Measurements from ENCODE around the gene KLHL7.

Gene KLHL7

DNA sequence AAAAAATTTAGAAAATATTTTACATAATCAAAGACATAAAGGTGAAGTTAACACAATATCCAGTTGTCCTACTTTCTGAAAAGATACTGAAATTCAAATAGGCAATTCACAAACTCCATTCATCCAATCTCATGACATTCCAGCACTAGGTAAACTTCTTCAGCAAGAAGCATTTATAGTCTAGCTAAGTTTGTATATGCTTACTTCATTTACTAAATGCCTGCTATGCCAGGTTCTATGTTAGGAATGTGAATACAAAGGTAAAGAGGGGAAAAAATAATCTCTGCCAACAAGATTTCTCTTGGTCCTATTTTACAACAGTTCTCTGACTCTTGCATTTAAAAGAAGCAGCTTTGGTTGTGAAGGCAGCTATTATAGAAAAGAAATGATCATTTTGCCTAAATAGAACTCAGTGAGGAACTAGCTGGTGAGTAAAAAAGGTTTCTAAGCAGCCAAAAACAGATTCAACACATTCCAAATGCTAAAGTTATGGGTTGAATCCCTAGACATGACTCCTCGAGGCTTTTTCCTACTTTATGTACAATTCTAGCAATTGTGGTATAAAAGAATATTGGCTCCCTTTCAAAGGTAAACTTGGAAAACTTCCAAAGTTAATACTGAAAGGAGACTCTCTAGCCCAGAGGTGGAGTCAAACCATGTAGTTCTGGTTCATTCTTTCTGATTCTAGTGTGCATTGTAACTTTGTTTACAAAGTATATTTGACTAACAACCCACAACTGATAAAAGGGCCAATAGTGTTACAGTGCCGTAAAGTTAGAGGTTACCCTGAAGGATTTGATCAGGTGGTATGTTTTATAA is 30.9 kb upstream of the KLHL7 start:
- no peak for TF ChIP-seq ZNF70 (CRISPR knock-in tag; IDR thresholded peaks at IDR 0.05)
- TF ChIP-seq PPARA (CRISPR knock-in tag; IDR thresholded peaks at IDR 0.05; ENCODE audit: borderline replicate concordance): no peak
- no peak for TF ChIP-seq TCF4 (CRISPR knock-in tag; IDR thresholded peaks at IDR 0.05; ENCODE audit: borderline replicate concordance)
- TF ChIP-seq, protein P1, sequence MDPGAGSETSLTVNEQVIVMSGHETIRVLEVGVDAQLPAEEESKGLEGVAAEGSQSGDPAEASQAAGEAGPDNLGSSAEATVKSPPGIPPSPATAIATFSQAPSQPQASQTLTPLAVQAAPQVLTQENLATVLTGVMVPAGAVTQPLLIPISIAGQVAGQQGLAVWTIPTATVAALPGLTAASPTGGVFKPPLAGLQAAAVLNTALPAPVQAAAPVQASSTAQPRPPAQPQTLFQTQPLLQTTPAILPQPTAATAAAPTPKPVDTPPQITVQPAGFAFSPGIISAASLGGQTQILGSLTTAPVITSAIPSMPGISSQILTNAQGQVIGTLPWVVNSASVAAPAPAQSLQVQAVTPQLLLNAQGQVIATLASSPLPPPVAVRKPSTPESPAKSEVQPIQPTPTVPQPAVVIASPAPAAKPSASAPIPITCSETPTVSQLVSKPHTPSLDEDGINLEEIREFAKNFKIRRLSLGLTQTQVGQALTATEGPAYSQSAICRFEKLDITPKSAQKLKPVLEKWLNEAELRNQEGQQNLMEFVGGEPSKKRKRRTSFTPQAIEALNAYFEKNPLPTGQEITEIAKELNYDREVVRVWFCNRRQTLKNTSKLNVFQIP (CRISPR knock-in tag; IDR thresholded peaks at IDR 0.05; ENCODE audit: borderline replicate concordance, low read depth): no peak
- TF ChIP-seq ZNF565 (CRISPR knock-in tag; conservative IDR thresholded peaks at IDR 0.05; ENCODE audit: low read depth): no peak
- TF ChIP-seq ESRRG (CRISPR knock-in tag; IDR thresholded peaks at IDR 0.05): no peak
- TF ChIP-seq BACH2 (CRISPR knock-in tag; IDR thresholded peaks at IDR 0.05; ENCODE audit: borderline replicate concordance): no peak
- TF ChIP-seq ARNTL (CRISPR knock-in tag; IDR thresholded peaks at IDR 0.05; ENCODE audit: borderline replicate concordance, low read depth): no peak
- TF ChIP-seq CSDC2 (CRISPR knock-in tag; IDR thresholded peaks at IDR 0.05): no peak
- TF ChIP-seq RARB (CRISPR knock-in tag; IDR thresholded peaks at IDR 0.05): no peak
- no peak for TF ChIP-seq GLIS3 (CRISPR knock-in tag; IDR thresholded peaks at IDR 0.05)
- TF ChIP-seq ZC3H10 (CRISPR knock-in tag; IDR thresholded peaks at IDR 0.05): no peak
- TF ChIP-seq, protein P2, sequence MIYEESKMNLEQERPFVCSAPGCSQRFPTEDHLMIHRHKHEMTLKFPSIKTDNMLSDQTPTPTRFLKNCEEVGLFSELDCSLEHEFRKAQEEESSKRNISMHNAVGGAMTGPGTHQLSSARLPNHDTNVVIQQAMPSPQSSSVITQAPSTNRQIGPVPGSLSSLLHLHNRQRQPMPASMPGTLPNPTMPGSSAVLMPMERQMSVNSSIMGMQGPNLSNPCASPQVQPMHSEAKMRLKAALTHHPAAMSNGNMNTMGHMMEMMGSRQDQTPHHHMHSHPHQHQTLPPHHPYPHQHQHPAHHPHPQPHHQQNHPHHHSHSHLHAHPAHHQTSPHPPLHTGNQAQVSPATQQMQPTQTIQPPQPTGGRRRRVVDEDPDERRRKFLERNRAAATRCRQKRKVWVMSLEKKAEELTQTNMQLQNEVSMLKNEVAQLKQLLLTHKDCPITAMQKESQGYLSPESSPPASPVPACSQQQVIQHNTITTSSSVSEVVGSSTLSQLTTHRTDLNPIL (CRISPR knock-in tag; IDR thresholded peaks at IDR 0.05; ENCODE audit: low read depth): no peak
- no peak for TF ChIP-seq OSR1 (CRISPR knock-in tag; IDR thresholded peaks at IDR 0.05)
- no peak for TF ChIP-seq ZFP3 (CRISPR knock-in tag; IDR thresholded peaks at IDR 0.05)
- TF ChIP-seq ZFP30 (CRISPR knock-in tag; IDR thresholded peaks at IDR 0.05): no peak
- no peak for TF ChIP-seq CSRNP3 (CRISPR knock-in tag; IDR thresholded peaks at IDR 0.05)
- no peak for ATAC-seq

DNA sequence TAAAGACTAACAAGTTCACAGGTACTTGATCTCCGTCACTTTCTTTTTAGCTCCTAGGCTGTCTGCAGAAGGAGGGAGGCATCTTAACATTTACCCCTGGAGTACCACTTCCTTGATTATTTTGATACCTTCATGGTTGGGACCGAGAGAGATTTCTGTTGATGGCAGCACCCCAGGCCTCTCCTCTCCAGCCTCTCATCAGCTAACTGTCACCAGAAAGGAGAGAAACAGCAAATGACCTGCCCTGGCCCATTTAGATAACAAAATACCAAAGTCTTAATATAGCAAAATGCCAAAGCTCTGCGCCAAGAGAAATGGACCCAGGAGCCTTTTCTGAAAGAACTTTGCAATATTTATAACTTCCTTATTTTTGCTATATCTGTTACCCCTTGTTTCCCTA is 30.0 kb upstream of the KLHL7 start:
- ATAC-seq: no peak
- TF ChIP-seq CSDC2 (CRISPR knock-in tag; IDR thresholded peaks at IDR 0.05): no peak
- no peak for TF ChIP-seq RARB (CRISPR knock-in tag; IDR thresholded peaks at IDR 0.05)
- no peak for TF ChIP-seq ARNTL (CRISPR knock-in tag; IDR thresholded peaks at IDR 0.05; ENCODE audit: borderline replicate concordance, low read depth)
- TF ChIP-seq TOX (CRISPR knock-in tag; IDR thresholded peaks at IDR 0.05; ENCODE audit: borderline replicate concordance): no peak
- TF ChIP-seq, protein P2 (CRISPR knock-in tag; IDR thresholded peaks at IDR 0.05; ENCODE audit: low read depth): no peak
- TF ChIP-seq TSHZ2 (CRISPR knock-in tag; IDR thresholded peaks at IDR 0.05): no peak
- no peak for TF ChIP-seq ISL1 (CRISPR knock-in tag; IDR thresholded peaks at IDR 0.05)

GRCh38 chr7:23076772-23077171 is 28.8 kb upstream of the KLHL7 start:
- no peak for ATAC-seq
- TF ChIP-seq SNAI2 (CRISPR knock-in tag; IDR thresholded peaks at IDR 0.05): no peak
- no peak for TF ChIP-seq ZFP30 (CRISPR knock-in tag; IDR thresholded peaks at IDR 0.05)
- no peak for TF ChIP-seq ISL1 (CRISPR knock-in tag; IDR thresholded peaks at IDR 0.05)
- TF ChIP-seq ZNF565 (CRISPR knock-in tag; conservative IDR thresholded peaks at IDR 0.05; ENCODE audit: low read depth): no peak
- TF ChIP-seq PPARA (CRISPR knock-in tag; IDR thresholded peaks at IDR 0.05; ENCODE audit: borderline replicate concordance): no peak
- TF ChIP-seq GLIS3 (CRISPR knock-in tag; IDR thresholded peaks at IDR 0.05): no peak
- no peak for TF ChIP-seq CSDC2 (CRISPR knock-in tag; IDR thresholded peaks at IDR 0.05)
- TF ChIP-seq RARB (CRISPR knock-in tag; IDR thresholded peaks at IDR 0.05): no peak
- no peak for TF ChIP-seq ESRRG (CRISPR knock-in tag; IDR thresholded peaks at IDR 0.05)
- TF ChIP-seq, protein P1 (CRISPR knock-in tag; IDR thresholded peaks at IDR 0.05; ENCODE audit: borderline replicate concordance, low read depth): no peak
- no peak for TF ChIP-seq TOX (CRISPR knock-in tag; IDR thresholded peaks at IDR 0.05; ENCODE audit: borderline replicate concordance)
- TF ChIP-seq, protein P2 (CRISPR knock-in tag; IDR thresholded peaks at IDR 0.05; ENCODE audit: low read depth): no peak
- no peak for TF ChIP-seq OSR1 (CRISPR knock-in tag; IDR thresholded peaks at IDR 0.05)
- TF ChIP-seq TCF4 (CRISPR knock-in tag; IDR thresholded peaks at IDR 0.05; ENCODE audit: borderline replicate concordance): no peak

All from SK-N-SH treated with all-trans-retinoic acid at 6 μM for 48 hours (cell line).